ELR (cell line): ENCODE data around the gene CCDC82.
A peak's percentile ranks its signal among the peaks of the same experiment; 100 is the strongest.
"Not testable (repeated sequence)": the region's sequence is repeated elsewhere in the genome, so short reads cannot be mapped to it uniquely, and the experiment has no call there.

Source experiments
- DNase-seq: peaks from one replicate; pipeline ENCODE4 v3.0.0-alpha.2; 2015; ENCODE audit warnings: low read depth

Gene CCDC82

DNA sequence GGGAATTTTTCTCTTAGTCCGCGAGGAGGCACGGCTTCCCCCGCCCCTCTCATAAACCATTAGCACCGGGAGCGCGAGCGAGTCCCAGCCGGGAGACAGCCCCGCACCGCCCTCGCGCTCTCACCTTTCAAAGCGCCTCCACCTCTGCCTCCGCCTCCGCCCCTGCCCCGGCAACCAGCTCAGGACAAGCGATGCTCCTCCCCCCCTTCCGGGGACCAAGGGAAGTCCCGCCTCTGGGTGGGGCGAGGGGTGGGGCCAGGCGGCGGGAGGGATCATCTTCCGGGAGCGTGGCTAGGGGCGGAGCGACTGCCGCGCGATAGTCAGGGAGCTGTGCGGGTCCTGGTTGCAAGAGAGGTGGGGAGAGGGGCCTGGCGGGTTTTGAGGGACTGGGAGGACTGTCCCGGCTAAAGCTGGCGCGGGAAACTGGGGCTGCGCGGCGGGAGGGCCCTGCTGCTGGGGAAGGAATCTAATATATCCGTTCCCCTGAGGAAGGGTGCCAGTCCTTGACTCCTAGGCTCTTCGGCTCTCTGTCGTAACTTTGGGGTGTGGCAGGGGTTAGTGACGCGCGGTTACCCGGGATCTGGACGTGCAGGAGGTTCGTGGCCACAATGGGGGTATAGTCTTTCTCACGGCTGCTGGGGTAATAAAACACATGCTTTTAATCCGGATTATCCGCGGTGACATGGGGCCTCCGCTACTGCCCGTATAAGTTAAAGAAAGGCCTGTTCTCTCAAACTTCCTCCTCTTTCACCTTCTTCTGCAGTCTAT is at the start of gene CCDC82, which contains the start of gene JRKL:
Gene CCDC82 (minus strand): TSS at position 193 of the 768 bp plus-strand sequence. CDS start 5,165 bp downstream, outside the sequence.
Gene JRKL (plus strand): TSS at position 294 of the 768 bp plus-strand sequence. CDS start 637 bp downstream, outside the sequence.
- DNase-seq: peak; percentile 97

DNA sequence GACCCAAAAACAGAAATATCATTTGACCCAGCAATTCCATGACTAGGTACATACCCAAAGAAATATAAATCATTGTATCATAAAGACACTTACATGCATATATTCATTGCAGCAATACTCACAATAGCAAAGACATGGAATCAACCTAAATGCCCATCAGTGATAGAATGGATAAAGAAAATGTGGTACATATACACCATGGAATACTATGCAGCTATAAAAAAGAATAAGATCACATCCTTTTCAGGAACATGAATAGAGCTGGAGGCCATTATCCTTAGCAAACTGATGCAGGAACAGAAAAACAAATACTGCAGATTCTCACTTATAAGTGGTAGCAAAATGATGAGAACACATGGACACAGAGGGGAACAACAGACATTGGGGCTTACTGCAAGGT is 42.9 kb upstream of the CCDC82 start:
- not testable (repeated sequence) for DNase-seq

DNA sequence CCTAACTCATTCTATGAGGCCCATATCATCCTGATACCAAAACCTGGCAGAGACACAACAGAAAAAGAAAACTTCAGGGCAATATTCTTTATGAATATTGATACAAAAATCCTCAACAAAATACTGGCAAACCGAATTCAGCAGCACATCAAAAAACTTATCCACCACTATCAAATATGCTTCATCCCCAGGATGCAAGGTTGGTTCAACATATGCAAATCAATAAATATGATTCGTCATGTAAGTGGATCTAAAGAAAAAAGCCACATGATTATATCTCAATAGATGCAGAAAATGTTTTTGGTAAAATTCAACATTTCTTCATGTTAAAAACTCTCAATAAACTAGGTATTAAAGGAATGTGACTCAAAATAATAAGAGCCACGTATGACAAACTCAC is 41.0 kb upstream of the CCDC82 start:
- DNase-seq: no peak

DNA sequence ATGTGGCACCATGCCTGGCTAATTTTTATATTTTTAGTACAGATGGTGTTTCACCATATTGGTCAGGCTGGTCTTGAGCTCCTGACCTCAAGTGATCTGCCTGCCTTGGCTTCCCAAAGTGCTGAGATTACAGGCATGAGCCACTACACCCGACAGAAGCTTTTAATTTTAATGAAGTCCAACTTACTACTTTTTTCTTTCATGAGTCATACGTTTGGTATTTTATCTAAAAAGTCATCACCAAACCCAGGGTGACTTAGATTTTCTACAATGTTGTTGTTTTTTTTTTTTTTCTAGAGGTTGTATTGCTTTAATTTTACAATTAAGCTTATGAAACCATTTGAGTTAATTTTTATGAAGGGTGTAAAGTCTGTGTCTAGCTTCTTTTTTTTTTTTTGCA is 35.0 kb upstream of the CCDC82 start:
- peak; percentile 63 for DNase-seq

DNA sequence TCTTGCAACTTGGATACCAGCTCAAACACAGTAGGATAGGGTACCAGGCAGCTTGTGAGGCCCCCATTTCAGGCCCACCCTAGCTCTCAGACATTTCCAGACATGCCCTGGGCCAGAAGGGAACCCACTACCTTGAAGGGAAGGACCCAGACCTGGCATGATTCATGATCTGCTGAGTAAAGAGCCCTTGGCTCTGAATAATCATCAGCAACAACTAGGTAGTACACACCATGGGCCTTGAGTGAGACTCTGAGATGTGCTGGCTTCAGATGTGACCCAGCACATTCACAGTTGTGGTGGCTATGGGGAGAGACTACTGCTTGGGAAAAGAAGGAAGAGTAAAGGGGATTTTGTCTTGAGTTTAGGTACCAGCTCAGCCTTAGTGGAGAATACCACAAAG is 23.7 kb upstream of the CCDC82 start:
- no peak for DNase-seq

DNA sequence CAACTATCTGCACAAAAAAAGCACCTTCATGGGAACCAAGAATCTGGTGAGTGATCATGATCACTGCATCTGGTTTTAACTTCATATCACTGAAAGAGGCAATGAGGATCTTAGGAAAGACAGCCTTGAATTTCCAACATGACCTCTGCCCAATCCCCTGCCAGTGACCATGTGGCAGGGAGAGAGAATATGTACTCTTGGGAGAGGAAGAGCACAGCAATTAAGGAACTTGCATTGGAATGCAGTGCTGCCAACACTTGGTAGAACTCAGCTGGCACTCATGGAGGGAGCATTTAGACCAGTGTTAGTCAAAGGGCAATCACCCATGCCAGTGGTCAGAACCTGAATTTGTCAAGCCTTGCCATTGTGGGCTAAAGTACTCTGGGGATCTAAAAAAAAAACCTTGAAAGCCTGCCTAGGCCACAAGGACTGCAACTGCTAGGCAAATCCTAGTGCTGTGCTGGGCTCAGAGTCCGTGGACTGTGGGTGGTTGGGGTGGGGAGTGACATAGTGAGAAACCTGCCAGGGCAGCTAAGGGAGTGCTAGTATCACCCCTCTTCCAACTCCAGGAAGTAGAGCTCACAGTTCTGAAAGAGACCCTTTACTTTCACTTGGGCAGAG is 23.2 kb upstream of the CCDC82 start:
- DNase-seq: no peak

DNA sequence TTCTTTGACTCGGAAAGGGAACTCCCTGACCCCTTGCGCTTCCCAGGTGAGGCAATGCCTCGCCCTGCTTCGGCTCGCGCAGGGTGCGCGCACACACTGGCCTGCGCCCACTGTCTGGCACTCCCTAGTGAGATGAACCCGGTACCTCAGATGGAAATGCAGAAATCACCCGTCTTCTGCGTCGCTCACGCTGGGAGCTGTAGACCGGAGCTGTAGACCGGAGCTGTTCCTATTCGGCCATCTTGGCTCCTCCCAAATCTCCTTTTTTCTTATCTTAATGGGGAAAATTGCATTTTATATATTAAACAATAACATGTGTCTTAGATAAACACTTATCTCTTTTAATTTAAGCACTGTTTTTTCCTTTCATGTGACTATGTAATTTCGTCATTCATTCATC is 21.7 kb upstream of the CCDC82 start:
- not testable (repeated sequence) for DNase-seq

DNA sequence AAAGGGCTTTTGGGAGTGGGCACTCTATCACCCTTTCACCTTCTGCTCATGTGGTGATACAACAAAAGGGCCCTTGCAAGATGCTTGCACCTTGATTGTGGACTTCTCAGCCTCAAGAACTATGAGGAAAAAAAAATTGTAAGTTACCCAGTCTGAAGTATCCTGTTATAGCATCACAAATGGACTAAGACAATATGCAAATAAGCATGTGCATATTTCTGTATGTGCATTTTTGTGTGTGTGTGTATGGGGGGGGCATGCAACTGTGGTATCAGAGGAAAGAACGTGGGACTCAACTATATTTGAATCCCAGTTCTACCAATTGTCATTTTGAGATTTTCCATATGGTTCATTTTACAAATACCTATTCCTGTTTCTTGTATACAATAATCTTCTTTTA is 11.0 kb upstream of the CCDC82 start:
- no peak for DNase-seq

DNA sequence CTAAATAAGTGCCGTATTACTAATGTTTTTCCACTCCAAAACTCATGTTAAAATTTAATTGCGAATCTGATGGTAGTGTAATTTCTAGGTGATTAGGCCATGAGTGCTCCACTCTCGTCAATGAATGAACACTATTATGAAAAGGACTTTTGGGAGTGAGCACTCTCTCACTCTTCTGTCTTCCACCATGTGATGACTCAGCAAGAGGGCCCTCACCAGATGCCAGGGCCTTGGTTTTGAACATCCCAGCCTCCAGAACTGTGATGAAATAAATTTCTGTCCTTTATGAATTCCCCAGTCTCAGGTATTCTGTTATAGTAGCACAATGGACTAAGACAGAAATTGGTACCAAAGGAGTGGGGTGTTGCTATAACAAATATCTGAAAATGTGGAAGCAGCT is 8.2 kb upstream of the CCDC82 start:
- DNase-seq: no peak

DNA sequence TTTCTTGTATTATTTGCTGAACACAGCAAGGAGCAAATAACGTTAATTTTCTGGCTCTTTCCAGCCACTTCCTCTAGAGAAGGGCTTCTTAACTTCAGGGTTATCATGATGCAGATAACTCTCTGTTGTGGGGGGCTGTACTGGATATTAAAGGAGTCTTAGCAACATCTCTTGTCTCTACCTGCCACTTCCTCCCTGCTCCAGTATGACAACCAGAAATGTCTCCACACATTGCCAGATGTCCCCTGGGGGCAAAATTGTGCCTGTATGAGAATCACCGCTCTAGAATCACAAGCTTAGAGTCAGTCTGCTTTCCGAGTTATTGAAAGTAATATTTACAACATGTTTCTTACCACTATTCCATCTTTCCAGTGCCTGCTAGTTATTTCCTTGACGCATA is 6.9 kb upstream of the CCDC82 start:
- DNase-seq: no peak

DNA sequence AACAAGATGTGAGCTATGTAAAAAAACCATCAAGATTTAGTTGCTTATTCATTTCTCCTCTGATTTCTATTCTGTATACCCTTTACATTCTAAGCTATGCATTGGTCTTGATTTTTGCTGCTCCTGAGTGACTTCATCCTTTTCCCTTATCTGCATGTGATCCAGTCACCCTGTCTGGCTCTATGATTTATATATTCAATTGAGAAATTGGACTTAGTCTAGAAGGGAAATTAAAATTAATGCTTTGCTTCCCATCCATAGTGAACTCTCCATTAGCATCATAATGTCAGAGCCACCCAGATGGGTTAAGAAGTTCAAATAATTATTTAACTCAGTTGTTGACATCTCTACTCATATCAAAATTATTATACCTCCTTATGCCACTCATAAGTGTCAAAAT is 5.1 kb upstream of the CCDC82 start:
- no peak for DNase-seq

DNA sequence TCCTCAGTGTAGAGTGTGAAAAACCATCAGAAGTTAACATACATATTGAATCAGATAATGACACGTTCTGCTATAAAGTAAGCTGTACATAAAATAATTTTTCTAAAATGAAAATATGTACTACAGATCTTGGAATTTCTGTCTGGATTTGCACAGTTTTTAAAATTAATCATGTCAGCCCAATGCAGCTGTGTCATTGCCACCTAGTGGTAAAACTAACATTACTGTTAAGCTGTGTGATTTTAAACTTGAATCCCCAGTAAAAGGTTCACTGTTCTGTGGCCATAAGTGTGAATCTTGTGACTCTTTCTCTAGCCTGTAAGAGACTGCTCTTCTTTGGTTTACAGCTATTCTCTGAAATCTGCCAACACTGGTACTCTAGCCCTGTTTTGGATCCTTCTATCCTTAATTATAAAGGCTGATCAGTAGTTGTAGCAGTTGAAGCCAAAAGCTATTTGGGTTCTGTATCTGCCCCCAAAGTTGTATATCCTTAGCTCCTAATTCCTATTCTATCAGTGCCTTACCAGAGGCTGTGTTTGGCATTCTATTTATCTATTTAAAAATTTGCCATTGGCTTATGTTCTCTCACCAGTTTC is 4.1 kb upstream of the CCDC82 start:
- peak; percentile 71 for DNase-seq

DNA sequence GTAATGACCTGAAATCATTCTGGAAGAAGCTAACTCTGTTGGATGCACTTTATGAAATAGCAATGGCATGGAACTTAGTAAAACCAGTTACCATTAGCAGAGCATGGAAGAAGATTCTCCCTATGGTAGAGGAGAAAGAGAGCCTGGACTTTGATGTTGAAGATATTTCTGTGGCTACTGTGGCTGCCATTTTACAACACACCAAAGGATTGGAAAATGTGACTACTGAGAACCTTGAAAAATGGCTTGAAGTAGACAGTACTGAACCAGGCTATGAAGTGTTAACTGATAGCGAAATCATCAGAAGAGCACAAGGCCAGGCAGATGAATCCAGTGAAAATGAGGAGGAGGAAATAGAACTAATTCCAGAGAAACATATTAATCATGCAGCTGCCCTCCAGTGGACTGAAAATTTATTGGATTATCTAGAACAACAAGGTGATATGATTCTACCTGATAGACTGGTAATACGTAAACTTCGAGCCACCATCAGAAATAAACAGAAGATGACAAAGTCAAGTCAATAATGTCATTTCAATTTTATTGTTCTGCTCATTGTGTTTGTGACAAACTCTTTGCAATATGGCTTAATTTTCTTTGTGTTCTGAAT is 2.1 kb upstream of the CCDC82 start:
- DNase-seq: peak; percentile 24

DNA sequence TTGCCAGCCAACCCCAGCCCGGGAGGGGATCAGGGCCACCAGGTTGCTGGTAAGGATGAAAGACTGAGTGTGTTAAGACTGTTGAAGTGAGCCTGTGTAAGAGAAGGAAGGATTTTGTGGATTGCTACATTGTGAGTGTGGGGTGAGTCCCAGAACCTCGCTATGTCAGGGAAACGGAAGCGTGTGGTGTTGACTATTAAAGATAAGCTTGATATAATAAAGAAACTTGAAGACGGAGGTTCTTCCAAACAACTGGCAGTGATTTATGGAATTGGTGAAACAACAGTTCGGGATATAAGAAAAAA is 728 bp upstream of the CCDC82 start:
- DNase-seq: peak; percentile 37

DNA sequence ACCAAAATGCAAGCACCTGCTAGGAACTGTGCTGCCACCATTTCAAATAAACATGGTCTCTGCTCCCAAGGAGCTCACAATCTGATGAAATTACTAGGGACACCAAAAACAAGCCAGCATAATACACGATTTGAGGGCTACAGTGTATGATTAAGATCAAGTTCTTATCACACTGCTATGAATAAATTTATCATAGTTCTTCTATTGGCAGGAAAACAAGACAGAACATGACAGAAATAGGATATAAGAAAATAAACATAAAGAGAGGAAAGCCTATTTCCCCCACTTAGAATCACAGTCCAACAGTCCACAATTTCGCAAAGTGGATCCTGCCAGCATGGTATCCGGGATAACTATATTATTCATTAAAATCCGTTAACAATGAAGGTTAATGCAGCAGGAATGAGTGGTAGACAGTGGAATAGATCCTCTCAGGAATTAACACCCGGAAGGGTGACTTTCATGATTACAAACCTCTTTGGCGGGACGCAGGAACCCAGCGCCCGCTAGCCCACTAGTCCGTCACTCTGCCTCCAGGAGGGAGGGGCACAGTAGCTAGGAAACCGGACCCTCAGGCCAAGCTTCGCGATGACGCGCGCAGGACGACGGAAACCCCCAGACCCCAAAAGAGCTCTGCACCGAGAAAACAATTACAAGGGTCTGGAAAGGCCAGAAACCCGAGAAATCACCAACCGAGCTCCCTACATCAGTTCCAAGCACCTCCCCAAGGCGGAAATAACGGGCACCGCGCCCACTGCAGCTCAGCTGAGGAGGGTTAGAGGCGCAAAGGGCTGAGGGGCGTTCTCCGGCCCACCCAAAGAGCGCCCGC is 607 bp downstream of the CCDC82 start:
- DNase-seq: peak; percentile 75

DNA sequence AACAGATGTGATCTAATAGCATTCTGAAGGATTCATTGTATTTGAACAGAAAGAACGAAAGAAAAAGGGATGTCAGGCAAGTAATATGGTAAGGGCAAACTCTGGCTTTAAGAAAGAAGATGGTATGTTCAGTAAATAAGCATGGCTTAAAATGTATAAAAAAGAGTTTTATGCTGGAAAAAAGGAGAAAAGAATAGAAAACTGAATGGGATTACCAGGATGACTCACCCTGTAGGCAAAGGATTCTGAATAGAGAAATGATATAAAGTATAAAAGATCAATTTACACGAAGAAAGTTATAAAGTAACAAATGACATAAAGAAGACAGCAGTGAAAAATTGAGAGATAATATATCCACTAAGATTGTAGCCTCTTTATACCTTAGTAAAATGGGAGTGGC is 4.5 kb downstream of the CCDC82 start:
- no peak for DNase-seq

DNA sequence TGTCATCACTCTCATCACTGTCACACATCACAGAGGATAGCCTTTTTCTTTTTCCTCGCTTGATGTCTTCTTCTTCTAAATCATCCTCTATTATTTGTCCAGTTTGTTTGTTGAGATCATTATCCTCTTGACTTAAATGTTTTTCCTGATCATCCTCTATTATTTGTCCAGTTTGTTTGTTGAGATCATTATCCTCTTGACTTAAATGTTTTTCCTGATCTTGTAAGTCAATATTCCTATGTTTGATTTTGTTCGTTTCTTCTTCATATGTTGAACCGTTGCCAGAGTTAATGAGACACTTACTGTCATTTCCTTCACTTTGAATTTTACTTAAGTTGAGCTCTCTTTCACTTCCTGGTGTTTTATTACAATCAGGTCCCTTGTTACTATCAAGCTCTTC is 5.6 kb downstream of the CCDC82 start:
- no peak for DNase-seq

DNA sequence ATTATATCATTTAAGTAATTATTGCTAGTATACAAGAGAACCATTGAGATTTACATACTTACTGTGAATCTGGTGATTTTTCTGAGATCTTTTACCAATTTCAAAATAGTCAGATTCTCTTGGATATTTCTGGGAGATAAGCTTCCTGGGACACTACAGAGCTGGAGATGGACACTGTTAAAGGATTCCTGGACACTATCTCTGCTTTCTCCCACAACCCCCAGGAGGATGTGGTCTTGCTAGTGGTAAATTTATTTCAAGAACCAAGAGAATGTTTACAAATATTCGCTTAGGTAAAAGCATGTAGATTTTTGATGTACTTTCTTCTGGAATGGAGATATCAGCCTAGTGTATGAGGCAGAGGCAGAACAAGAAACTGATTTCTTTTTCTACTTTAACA is 12.9 kb downstream of the CCDC82 start:
- no peak for DNase-seq

DNA sequence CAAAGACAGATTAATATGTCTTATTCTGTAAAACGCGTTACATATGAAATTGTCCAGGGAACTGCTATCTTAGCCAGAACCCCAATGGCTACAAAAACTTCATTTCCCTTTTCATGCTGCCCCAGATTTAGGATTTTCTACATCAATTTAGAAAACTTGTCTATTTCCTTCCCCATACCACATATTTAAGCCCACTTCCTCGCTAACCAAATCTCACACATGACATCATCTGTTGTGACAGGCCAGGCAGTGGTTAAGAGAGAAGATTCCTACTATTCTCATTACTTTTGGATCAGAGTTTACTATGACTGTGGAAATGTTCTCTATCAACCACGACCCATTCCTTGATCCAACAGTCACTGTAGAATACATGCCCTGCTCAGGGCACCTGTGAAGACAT is 15.9 kb downstream of the CCDC82 start:
- no peak for DNase-seq

DNA sequence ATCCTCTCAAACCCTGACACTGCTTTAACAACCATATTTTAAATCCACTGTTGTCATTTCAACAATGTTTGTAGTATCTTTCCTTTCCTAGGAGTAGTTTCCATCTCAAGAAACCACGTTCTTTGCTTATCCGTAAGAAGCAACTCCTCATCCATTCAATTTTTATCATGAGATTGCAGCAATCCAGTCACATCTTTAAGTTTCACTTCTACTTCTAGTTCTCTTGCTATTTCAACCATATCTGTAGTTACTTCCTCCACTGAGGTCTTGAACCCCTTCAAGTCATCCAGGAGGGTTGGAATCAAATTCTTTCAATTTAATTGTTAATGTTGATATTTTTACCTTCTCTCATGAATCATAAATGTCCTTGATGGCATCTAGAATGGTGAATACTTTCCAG is 22.4 kb downstream of the CCDC82 start:
- no peak for DNase-seq

DNA sequence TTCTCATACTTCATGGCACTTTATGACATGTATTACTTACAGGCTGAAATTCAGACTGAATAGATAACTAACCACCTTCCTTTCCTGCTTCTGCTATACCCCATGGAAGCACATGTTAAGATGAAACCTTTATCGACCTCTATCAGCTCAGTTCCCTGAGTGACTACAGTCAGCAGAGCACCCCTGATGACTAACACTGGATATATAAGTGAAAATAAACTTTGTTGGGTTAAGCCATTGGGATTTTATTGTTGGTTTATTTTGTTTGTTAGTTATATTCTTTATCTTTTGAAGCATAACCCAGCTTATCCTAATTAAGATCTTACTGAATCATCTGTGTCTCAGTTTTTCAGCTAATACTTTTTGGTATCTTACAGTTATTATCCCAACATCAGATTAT is 23.7 kb downstream of the CCDC82 start:
- peak; percentile 6 for DNase-seq

DNA sequence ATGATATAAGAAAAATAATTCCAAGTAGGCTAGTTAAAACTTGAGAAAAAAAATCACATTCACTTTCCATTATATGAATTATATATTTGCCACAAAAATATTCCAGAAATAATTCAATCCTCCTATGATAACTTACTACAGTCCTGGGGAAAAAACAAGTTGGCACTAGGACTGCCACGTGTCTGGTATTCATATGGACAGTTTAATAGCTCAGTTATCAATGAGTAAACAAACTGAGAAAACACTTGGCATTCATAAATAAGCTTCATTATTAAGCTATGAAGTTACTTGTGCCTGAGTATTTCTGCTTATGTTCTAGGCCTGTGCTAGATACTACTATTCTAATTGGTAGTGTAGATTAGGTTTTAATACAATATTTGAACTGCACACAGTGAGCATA is 24.2 kb downstream of the CCDC82 start:
- DNase-seq: no peak
